Natural killer cell (primary cell): Measurements from ENCODE around the gene BGN. TPM values are rescaled to one million over a fixed set of nuclear protein-coding genes. Genes with fewer than 3 reads are reported as not detected.

Experiments
- ATAC-seq, 3 donors: fragments of 150-1000 bp in 2 of 3; fragments of 200-7000 bp in 1 of 3; cut with Tn5 transposase; 1 replicate in 1 of 3; 2 replicates in 2 of 3; pipeline ENCODE4 v1.10.0; 2021; ENCODE audit warnings: mild to moderate bottlenecking in 2 of 3, moderate library complexity in 2 of 3
- DNase-seq, 2 donors: peaks; one replicate each; pipeline versions ENCODE4 v3.0.0 to v3.0.0-alpha.2; 2013 to 2021; ENCODE audit warnings: mixed read lengths in 1 of 2
- H3K27ac ChIP-seq: one replicate; pipeline ENCODE4 v1.5.1; 2013; ENCODE audit warnings: mild to moderate bottlenecking, low read length
- H3K27me3 ChIP-seq: one replicate; pipeline ENCODE4 v1.6.1; 2013; ENCODE audit warnings: low read length; ENCODE audit not compliant: control insufficient read depth, insufficient read depth
- H3K36me3 ChIP-seq: one replicate; pipeline ENCODE4 v1.6.1; 2013; ENCODE audit warnings: low read length; ENCODE audit not compliant: control insufficient read depth, insufficient read depth
- H3K4me1 ChIP-seq: one replicate; pipeline ENCODE4 v1.6.1; 2013; ENCODE audit warnings: low read length; ENCODE audit not compliant: control insufficient read depth, insufficient read depth
- H3K4me3 ChIP-seq: one replicate; pipeline ENCODE4 v1.5.1; 2013; ENCODE audit warnings: low read length
- H3K9me3 ChIP-seq: one replicate; pipeline ENCODE4 v1.6.1; 2013; ENCODE audit warnings: low read length; ENCODE audit not compliant: control insufficient read depth, insufficient read depth
- H3K27ac Mint-ChIP-seq, 2 donors: one replicate each; pipeline ENCODE4 v1.8.0; 2022; ENCODE audit warnings: mild to moderate bottlenecking in 2 of 2, mixed read lengths in 2 of 2, moderate library complexity in 1 of 2
- H3K27me3 Mint-ChIP-seq, 2 donors: one replicate each; pipeline ENCODE4 v1.8.0; 2022; ENCODE audit warnings: low read depth in 2 of 2, mixed read lengths in 2 of 2
- H3K36me3 Mint-ChIP-seq: one replicate; pipeline ENCODE4 v1.8.0; 2022; ENCODE audit warnings: mixed read lengths
- H3K4me1 Mint-ChIP-seq, 2 donors: one replicate each; pipeline ENCODE4 v1.8.0; 2022; ENCODE audit warnings: mixed read lengths in 2 of 2
- H3K4me3 Mint-ChIP-seq: one replicate; pipeline ENCODE4 v1.8.0; 2022; ENCODE audit warnings: mild to moderate bottlenecking, moderate library complexity, mixed read lengths
- H3K9me3 Mint-ChIP-seq, 2 donors: one replicate each; pipeline ENCODE4 v1.8.0; 2022; ENCODE audit warnings: mixed read lengths in 2 of 2
- CTCF ChIP-seq: fragments of 200-600 bp; IDR thresholded peaks from one replicate; pipeline ENCODE4 v1.8.0; 2022; ENCODE audit warnings: antibody characterized with exemption
- WGBS: methylation state at CpG from one replicate; pipeline ENCODE4 v1.1.7; 2013; ENCODE audit warnings: missing lambda C conversion rate; ENCODE audit not compliant: insufficient coverage; 5-methylcytosine and 5-hydroxymethylcytosine counted together
- intact Hi-C: fragments of 100-400 bp; cut with micrococcal nuclease; formaldehyde crosslinking; loops from one replicate; pipeline ENCODE4 v1.14.2; 2022
- total RNA-seq, 4 donors: library from RNA; stranded (reverse); fragments of 120-200 nt in 1 of 4; gene quantifications; one replicate each; pipeline versions ENCODE4 v1.2.3 to v1.2.4, GENCODE V29; 2013 to 2022

The BGN gene
- total RNA-seq, 3 donors from 2014 or later (not counting 1 experiment from before 2014, with no cell fraction given): not detected

- H3K4me3 Mint-ChIP-seq: no peak overlapping the region
- TF ChIP-seq CTCF: no peak
- Histone ChIP-seq H3K27me3 (no peaks in the 10 kb centered on the region), H3K27ac (no peak overlapping the region), H3K4me3 (no peak overlapping the region), H3K9me3 (no peaks in the 10 kb centered on the region), H3K4me1 (no peaks in the 10 kb centered on the region), H3K36me3 (peaks cover 5% of the 10 kb centered on the region)
- 97% methylated on average over 7 of the region's 8 CpGs for WGBS
- no peak overlapping the region for H3K27ac Mint-ChIP-seq
- no peaks in the 10 kb centered on the region for H3K27me3 Mint-ChIP-seq
- DNase-seq (no peak), ATAC-seq (no peak)
- no peaks in the 10 kb centered on the region for H3K4me1 Mint-ChIP-seq
- intact Hi-C loops: no loop called here
- no peaks in the 10 kb centered on the region for H3K9me3 Mint-ChIP-seq
- H3K36me3 Mint-ChIP-seq: no peaks in the 10 kb centered on the region
Measured at GRCh38 chrX:153450949-153451277, 43.9 kb upstream of the BGN start.

DNA sequence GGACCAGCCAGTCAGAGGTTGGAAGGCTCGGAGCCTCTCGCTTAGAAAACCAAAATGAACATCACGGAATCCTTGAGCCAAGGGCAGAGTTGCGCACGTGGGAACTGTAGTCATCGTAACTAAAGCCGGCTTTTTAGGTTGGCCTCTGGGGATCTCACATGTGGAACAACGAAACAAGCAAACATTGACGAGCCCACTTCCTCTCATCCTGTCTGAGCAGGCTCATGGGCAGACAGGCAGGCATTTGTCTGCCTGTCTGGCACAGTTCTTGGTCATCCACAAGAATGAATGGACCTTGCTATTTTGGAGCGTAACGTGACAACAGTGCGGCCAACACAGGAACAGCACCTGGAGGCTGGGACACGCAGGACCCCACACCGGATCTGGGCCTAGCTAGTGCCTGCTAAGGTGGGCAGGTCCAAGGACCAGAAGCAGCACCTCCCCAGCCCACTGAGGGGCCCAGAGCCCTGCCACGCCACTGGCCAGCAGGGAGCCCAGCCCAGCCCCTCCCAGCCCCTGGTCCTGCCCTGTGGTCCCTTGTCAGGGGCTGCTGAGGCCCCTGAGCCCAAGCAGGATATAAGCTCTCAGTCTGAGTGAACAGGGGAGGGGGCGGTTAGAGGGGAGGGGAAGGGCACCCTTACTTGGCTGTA, 39.8 kb upstream of the BGN start:
- Histone ChIP-seq H3K4me3 (no peak overlapping the region), H3K4me1 (no peaks in the 10 kb centered on the region), H3K9me3 (no peaks in the 10 kb centered on the region), H3K27me3 (no peaks in the 10 kb centered on the region), H3K36me3 (peaks cover 3% of the 10 kb centered on the region), H3K27ac (no peak overlapping the region)
- Mint-ChIP-seq H3K4me3 (no peak overlapping the region), H3K27me3 (no peaks in the 10 kb centered on the region), H3K9me3 (no peaks in the 10 kb centered on the region), H3K4me1 (no peaks in the 10 kb centered on the region), H3K27ac (no peak overlapping the region), H3K36me3 (no peaks in the 10 kb centered on the region)
- no peak for DNase-seq
- TF ChIP-seq CTCF: no peak
- ATAC-seq: no peak
- intact Hi-C loops: no loop called here
- WGBS: 97% methylated on average over 16 of the region's 16 CpGs

- Mint-ChIP-seq H3K27me3 (no peaks in the 10 kb centered on the region), H3K36me3 (no peaks in the 10 kb centered on the region), H3K4me1 (no peaks in the 10 kb centered on the region), H3K4me3 (no peak overlapping the region), H3K9me3 (no peaks in the 10 kb centered on the region), H3K27ac (no peak overlapping the region)
- no peak overlapping the region for H3K4me3 ChIP-seq
- H3K36me3 ChIP-seq: peaks cover 4% of the 10 kb centered on the region
- no peak for ATAC-seq
- no peak for DNase-seq
- H3K9me3 ChIP-seq: no peaks in the 10 kb centered on the region
- H3K27me3 ChIP-seq: no peaks in the 10 kb centered on the region
- no peak for TF ChIP-seq CTCF
- intact Hi-C loops: no loop called here
- no peaks in the 10 kb centered on the region for H3K4me1 ChIP-seq
- 98% methylated on average over 14 of the region's 16 CpGs for WGBS
- H3K27ac ChIP-seq: no peak overlapping the region
Measured at GRCh38 chrX:153455571-153455970, 39.2 kb upstream of the BGN start.

DNA sequence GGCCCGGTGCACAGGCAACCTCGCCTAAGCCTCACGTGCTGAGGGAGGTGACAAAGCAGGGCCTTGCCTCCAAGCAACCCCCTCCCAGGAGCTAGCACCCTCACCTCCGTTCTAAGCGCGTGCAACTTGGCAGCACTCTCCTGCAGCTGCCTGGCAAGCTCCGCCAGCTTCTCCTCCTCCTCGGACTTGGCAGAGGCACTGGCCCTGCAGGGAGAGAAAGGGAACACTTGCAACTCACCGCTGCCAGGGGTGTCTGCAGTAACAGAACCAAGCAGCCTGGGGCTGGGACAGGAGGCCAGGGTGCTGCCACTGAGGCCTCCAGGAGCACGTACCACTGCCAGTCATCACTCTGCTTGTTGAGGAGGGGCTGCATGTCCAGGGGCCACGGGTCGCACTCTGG, 38.6 kb upstream of the BGN start:
- no peak for ATAC-seq
- H3K36me3 Mint-ChIP-seq: no peaks in the 10 kb centered on the region

More for the DNA sequence above, 38.6 kb upstream of the BGN start:
- TF ChIP-seq CTCF: no peak
- Mint-ChIP-seq H3K4me1 (no peaks in the 10 kb centered on the region), H3K27ac (no peak overlapping the region), H3K4me3 (no peak overlapping the region), H3K9me3 (no peaks in the 10 kb centered on the region), H3K27me3 (no peaks in the 10 kb centered on the region)
- H3K27me3 ChIP-seq: no peaks in the 10 kb centered on the region
- no peak overlapping the region for H3K4me3 ChIP-seq
- peaks cover 5% of the 10 kb centered on the region for H3K36me3 ChIP-seq
- intact Hi-C loops: no loop called here
- H3K27ac ChIP-seq: no peak overlapping the region
- H3K9me3 ChIP-seq: no peaks in the 10 kb centered on the region
- WGBS: 99% methylated on average over 10 of the region's 12 CpGs
- DNase-seq: no peak
- no peaks in the 10 kb centered on the region for H3K4me1 ChIP-seq
